Ishikawa (cell line): ENCODE results near the gene NOSTRIN.

Source experiments
- CREB1 ChIP-seq: IDR thresholded peaks from 2 replicates; pipeline ENCODE4 v1.6.1; 2012; ENCODE audit warnings: low read depth
- EGR1 ChIP-seq: IDR thresholded peaks from 2 replicates; pipeline ENCODE4 v1.6.1; 2012
- EP300 ChIP-seq: IDR thresholded peaks from 2 replicates; pipeline ENCODE4 v1.6.1; 2012; ENCODE audit warnings: borderline replicate concordance
- RAD21 ChIP-seq: IDR thresholded peaks from 2 replicates; pipeline ENCODE4 v1.6.1; 2012; ENCODE audit warnings: low read depth
- TAF1 ChIP-seq: IDR thresholded peaks from 2 replicates; pipeline ENCODE4 v1.6.1; 2012; ENCODE audit warnings: low read depth, mild to moderate bottlenecking
- ZBTB7A ChIP-seq: IDR thresholded peaks from 2 replicates; pipeline ENCODE4 v1.6.1; 2012; ENCODE audit warnings: low read depth
- TF ChIP-seq, protein P1 (sequence below): IDR thresholded peaks from 2 replicates; pipeline ENCODE4 v1.6.1; 2012
- TF ChIP-seq, protein P2 (sequence below): IDR thresholded peaks from 2 replicates; pipeline ENCODE4 v1.6.1; 2012
- TF ChIP-seq, protein P3 (sequence below): IDR thresholded peaks from 2 replicates; pipeline ENCODE4 v1.6.1; 2012; ENCODE audit warnings: low read depth, mild to moderate bottlenecking

DNA sequence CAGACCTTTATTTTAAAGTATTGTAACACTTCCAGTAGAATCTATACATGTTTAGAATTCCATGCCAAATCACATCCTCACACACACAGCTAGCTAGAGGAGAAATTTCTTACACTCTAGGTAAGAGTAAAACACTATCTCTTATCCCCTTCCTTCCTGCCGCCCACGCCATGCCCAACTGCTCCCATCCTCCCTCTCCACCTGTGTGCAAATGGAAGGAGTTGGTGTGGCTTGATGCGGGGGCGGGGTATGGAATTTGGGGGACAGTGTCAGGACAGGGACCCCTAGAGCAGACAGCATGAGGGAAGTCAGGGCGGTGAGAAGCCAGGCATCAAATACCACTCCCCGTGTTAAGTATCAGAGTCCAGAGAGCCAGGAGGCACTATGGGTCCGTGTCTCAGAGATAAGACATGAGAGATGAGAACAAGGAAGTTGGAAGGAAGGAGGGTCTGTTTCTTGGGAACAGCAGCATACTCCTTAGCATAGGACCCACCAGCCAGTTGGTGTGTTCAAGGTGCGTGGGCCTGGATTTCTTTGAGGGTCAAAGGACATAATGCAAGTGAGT, 48.6 kb upstream of the NOSTRIN start:
- no peak for TF ChIP-seq EP300
- no peak; the same call in 1 of the 2 replicates for TF ChIP-seq EGR1
- TF ChIP-seq RAD21 = no peak
- no peak for TF ChIP-seq CREB1
- TF ChIP-seq, protein P1, sequence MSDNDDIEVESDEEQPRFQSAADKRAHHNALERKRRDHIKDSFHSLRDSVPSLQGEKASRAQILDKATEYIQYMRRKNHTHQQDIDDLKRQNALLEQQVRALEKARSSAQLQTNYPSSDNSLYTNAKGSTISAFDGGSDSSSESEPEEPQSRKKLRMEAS = no peak
- TF ChIP-seq, protein P2, sequence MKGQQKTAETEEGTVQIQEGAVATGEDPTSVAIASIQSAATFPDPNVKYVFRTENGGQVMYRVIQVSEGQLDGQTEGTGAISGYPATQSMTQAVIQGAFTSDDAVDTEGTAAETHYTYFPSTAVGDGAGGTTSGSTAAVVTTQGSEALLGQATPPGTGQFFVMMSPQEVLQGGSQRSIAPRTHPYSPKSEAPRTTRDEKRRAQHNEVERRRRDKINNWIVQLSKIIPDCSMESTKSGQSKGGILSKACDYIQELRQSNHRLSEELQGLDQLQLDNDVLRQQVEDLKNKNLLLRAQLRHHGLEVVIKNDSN = no peak
- TF ChIP-seq, protein P3, sequence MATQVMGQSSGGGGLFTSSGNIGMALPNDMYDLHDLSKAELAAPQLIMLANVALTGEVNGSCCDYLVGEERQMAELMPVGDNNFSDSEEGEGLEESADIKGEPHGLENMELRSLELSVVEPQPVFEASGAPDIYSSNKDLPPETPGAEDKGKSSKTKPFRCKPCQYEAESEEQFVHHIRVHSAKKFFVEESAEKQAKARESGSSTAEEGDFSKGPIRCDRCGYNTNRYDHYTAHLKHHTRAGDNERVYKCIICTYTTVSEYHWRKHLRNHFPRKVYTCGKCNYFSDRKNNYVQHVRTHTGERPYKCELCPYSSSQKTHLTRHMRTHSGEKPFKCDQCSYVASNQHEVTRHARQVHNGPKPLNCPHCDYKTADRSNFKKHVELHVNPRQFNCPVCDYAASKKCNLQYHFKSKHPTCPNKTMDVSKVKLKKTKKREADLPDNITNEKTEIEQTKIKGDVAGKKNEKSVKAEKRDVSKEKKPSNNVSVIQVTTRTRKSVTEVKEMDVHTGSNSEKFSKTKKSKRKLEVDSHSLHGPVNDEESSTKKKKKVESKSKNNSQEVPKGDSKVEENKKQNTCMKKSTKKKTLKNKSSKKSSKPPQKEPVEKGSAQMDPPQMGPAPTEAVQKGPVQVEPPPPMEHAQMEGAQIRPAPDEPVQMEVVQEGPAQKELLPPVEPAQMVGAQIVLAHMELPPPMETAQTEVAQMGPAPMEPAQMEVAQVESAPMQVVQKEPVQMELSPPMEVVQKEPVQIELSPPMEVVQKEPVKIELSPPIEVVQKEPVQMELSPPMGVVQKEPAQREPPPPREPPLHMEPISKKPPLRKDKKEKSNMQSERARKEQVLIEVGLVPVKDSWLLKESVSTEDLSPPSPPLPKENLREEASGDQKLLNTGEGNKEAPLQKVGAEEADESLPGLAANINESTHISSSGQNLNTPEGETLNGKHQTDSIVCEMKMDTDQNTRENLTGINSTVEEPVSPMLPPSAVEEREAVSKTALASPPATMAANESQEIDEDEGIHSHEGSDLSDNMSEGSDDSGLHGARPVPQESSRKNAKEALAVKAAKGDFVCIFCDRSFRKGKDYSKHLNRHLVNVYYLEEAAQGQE = no peak
- no peak for TF ChIP-seq ZBTB7A
- TF ChIP-seq TAF1 = no peak
